GM12878 (cell line): Measurements from ENCODE around the gene CLEC16A.

ENCODE experiments used
- CBX5 ChIP-seq: sonication (generic); IDR thresholded peaks from 2 replicates; pipeline ENCODE4 v1.6.1; 2016; ENCODE audit warnings: low read depth, moderate library complexity, mild to moderate bottlenecking, inconsistent platforms
- CREM ChIP-seq: IDR thresholded peaks from 2 replicates; pipeline ENCODE4 v1.6.1; 2014; ENCODE audit warnings: antibody characterized with exemption, low read depth
- CTCF ChIP-seq, 3 experiments: IDR thresholded peaks in 2 of 3; conservative IDR thresholded peaks in 1 of 3; 2 replicates each; pipeline ENCODE4 v1.5.1; 2011; ENCODE audit warnings: low read depth in 3 of 3, low read length in 3 of 3, mild to moderate bottlenecking in 3 of 3, control low read depth in 2 of 3, moderate library complexity in 2 of 3, inconsistent platforms in 1 of 3, mixed read lengths in 1 of 3; ENCODE audit not compliant: control insufficient read depth in 2 of 3, insufficient read depth in 1 of 3; ENCODE audit errors: extremely low read depth in 1 of 3
- EGR1 ChIP-seq, 2 experiments: IDR thresholded peaks; 1 replicate in 1 of 2; 2 replicates in 1 of 2; pipeline ENCODE4 v1.6.1; 2011 to 2012; ENCODE audit warnings: low read depth in 2 of 2, low read length in 2 of 2, borderline replicate concordance in 1 of 2, mild to moderate bottlenecking in 1 of 2, moderate library complexity in 1 of 2
- MAX ChIP-seq: IDR thresholded peaks from 2 replicates; pipeline ENCODE4 v1.6.1; 2012; ENCODE audit warnings: low read depth, low read length, improper control_type of control experiment
- NR2F1 ChIP-seq: fragments of 450-650 bp; conservative IDR thresholded peaks from 2 replicates; pipeline ENCODE4 v1.6.1; 2017; ENCODE audit warnings: mild to moderate bottlenecking
- NRF1 ChIP-seq: conservative IDR thresholded peaks from 2 replicates; pipeline ENCODE4 v1.6.1; 2011; ENCODE audit warnings: mild to moderate bottlenecking, low read depth, low read length, improper control_type of control experiment
- RAD21 ChIP-seq: IDR thresholded peaks from 2 replicates; pipeline ENCODE4 v1.6.1; 2011; ENCODE audit warnings: mild to moderate bottlenecking, low read depth, low read length, moderate library complexity; ENCODE audit not compliant: insufficient read depth
- SMC3 ChIP-seq: IDR thresholded peaks from 2 replicates; pipeline ENCODE4 v1.6.1; 2011; ENCODE audit warnings: low read length, improper control_type of control experiment, borderline replicate concordance
- SP1 ChIP-seq: IDR thresholded peaks from one replicate; pipeline ENCODE4 v1.6.1; 2011; ENCODE audit warnings: low read depth, low read length
- SRF ChIP-seq, 2 experiments: IDR thresholded peaks; 2 replicates each; pipeline ENCODE4 v1.6.1; 2011; ENCODE audit warnings: low read depth in 2 of 2, low read length in 2 of 2, mild to moderate bottlenecking in 1 of 2, moderate library complexity in 1 of 2
- ZNF274 ChIP-seq: IDR thresholded peaks from one replicate; pipeline ENCODE4 v1.8.0; 2011; ENCODE audit not compliant: insufficient read length, insufficient read depth

- TF ChIP-seq CTCF (IDR thresholded peaks at IDR 0.05 in 2 of 3, conservative IDR thresholded peaks at IDR 0.05 in 1 of 3; ENCODE audit: control insufficient read depth in 2 of 3, extremely low read depth in 1 of 3, insufficient read depth in 1 of 3, low read depth in 3 of 3, low read length in 3 of 3) (no peak), MAX (no peak), CREM (no peak), RAD21 (no peak), ZNF274 (no peak), CBX5 (no peak), SMC3 (no peak), SP1 (no peak), SRF (IDR thresholded peaks at IDR 0.05; ENCODE audit: low read depth in 2 of 2, low read length in 2 of 2) (no peak), NRF1 (no peak), EGR1 (IDR thresholded peaks at IDR 0.05; ENCODE audit: borderline replicate concordance in 1 of 2, low read depth in 2 of 2, low read length in 2 of 2) (no peak), NR2F1 (no peak)
These were observed 235.2 kb downstream of the CLEC16A start for GRCh38 chr16:11179574-11179973.
